ENCODE results near the gene WAPL. TPM values are rescaled to one million over a fixed set of nuclear protein-coding genes. Genes with fewer than 3 reads are reported as not detected.

WAPL gene
- total and polyA plus RNA-seq, 10 of the 15 experiments (the other 5 are each of a cell fraction or from before 2014, with no cell fraction given) = 15.7 to 45.8 (median 29.0) TPM

DNA sequence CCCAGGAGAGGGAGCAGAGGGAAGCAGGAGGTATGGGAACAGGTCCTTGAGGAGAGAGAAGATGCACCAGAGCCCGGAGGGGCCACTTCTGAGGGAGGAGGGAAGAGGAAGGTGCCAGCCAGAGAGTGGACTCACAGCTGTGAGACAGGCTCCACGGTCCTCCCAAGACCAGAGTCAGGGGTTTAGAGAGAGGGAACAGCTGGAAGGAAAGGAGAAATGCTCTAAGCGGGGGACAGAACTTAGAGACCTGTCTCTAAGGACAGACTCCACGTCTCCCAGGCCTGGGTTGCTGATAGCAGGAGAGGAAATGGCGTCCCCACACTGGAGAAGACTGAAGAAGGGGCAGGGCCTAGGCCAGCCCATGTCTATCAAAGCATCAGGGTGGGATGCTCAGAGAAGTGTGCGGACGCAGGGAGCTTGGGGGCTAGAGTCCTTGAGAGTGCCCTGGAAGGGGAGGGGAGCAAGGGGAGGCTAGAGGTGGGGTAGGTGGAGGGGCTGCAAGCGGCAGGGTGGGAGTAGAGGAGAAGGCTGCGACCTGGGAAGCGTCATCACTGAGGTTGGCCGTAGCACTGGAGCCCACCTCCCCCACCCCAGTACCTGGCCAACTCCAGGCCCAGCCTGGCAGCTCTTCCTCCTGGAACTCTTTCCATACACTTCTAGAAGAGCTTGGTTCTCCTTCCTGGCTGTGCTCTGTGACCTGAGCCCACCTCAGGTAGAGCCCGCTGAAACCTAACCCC is 129.4 kb downstream of the WAPL start (continued):
- TF ChIP-seq, protein P1, sequence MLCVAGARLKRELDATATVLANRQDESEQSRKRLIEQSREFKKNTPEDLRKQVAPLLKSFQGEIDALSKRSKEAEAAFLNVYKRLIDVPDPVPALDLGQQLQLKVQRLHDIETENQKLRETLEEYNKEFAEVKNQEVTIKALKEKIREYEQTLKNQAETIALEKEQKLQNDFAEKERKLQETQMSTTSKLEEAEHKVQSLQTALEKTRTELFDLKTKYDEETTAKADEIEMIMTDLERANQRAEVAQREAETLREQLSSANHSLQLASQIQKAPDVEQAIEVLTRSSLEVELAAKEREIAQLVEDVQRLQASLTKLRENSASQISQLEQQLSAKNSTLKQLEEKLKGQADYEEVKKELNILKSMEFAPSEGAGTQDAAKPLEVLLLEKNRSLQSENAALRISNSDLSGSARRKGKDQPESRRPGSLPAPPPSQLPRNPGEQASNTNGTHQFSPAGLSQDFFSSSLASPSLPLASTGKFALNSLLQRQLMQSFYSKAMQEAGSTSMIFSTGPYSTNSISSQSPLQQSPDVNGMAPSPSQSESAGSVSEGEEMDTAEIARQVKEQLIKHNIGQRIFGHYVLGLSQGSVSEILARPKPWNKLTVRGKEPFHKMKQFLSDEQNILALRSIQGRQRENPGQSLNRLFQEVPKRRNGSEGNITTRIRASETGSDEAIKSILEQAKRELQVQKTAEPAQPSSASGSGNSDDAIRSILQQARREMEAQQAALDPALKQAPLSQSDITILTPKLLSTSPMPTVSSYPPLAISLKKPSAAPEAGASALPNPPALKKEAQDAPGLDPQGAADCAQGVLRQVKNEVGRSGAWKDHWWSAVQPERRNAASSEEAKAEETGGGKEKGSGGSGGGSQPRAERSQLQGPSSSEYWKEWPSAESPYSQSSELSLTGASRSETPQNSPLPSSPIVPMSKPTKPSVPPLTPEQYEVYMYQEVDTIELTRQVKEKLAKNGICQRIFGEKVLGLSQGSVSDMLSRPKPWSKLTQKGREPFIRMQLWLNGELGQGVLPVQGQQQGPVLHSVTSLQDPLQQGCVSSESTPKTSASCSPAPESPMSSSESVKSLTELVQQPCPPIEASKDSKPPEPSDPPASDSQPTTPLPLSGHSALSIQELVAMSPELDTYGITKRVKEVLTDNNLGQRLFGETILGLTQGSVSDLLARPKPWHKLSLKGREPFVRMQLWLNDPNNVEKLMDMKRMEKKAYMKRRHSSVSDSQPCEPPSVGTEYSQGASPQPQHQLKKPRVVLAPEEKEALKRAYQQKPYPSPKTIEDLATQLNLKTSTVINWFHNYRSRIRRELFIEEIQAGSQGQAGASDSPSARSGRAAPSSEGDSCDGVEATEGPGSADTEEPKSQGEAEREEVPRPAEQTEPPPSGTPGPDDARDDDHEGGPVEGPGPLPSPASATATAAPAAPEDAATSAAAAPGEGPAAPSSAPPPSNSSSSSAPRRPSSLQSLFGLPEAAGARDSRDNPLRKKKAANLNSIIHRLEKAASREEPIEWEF (IDR thresholded peaks at IDR 0.05; ENCODE audit: insufficient replicate concordance, low read depth, low read length) = no peak
- TF ChIP-seq HDAC6 (IDR thresholded peaks at IDR 0.05; ENCODE audit: unreplicated experiment) (no peak), PAX8 (IDR thresholded peaks at IDR 0.05) (no peak)

DNA sequence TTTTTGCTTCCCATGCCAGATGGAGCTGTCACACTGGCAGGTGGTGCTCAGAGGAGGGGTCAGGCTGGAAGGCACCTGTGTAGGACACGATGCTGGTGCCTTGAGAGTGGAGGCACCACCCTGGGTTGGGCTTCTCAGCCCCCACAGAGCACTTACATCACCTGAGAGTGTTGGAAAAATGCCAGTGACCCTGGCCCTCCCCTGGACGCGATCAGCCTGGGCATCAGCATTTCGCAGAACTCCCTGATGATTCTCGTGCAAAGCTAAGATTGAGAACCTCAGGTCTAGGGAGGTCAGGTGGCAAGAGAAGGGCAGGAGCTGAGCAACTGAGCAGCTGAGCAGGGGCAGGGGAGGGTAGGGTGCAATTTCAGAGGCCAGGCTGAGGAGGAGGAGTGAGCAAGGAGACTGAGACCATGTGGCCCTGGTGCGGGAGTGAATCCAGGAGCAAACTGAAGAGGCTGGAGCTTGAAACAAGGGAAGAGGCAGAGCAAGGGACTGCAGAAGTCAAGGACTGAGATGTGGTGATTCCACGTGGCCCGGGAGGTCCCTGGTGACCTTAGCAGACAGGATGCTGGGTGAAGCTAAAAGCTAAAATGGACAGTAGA is 130.3 kb downstream of the WAPL start:
- Histone ChIP-seq H3K4me2 (ENCODE audit: control insufficient read depth, insufficient read depth) (peak overlapping the region; percentile 96), H4K20me1 (ENCODE audit: control insufficient read depth, insufficient read depth) (no peaks in the 10 kb centered on the region), H3K9ac (ENCODE audit: control insufficient read depth, insufficient read depth, low read length) (peak overlapping the region; percentile 87), H3K9me3 (replicated peaks; ENCODE audit: control insufficient read depth, insufficient read depth, low read length) (no peaks in the 10 kb centered on the region), H3K27me3 (replicated peaks in 1 of 2; ENCODE audit: control insufficient read depth in 2 of 2, insufficient read depth in 2 of 2, low read length in 1 of 2) (no peaks in the 10 kb centered on the region), H3K4me1 (ENCODE audit: control insufficient read depth, insufficient read depth, low read length) (peaks cover 36% of the 10 kb centered on the region), H3K79me2 (ENCODE audit: control insufficient read depth, insufficient read depth, low read length) (peaks cover 40% of the 10 kb centered on the region), H2AFZ (ENCODE audit: control insufficient read depth, low read depth, low read length) (peak overlapping the region; percentile 65), H3K4me3 (peak overlapping the region; percentile 87), H3K36me3 (ENCODE audit: control insufficient read depth in 2 of 2, insufficient read depth in 2 of 2, low read length in 1 of 2) (no peaks in the 10 kb centered on the region), H3K27ac (ENCODE audit: control insufficient read depth, insufficient read depth) (peak overlapping the region; percentile 91)
- no peak for DNase-seq (ENCODE audit: low read depth, low spot score)
- FAIRE-seq = no peak
- ChIA-PET RAD21 (ENCODE audit: unreplicated experiment) (interaction anchor here (0.5 to 5.4 kb wide), 7 partner anchors 10 to 497 kb away, joined by 3 to 56 read pairs (median 4); partner anchors contain the start of gene WAPL), CTCF (interaction anchor here (0.6 to 7.5 kb wide), 12 partner anchors 9 to 252 kb away, joined by 3 to 74 read pairs (median 4); partner anchors contain the start of gene WAPL), POLR2A (interaction anchor here (1.1 to 5.8 kb wide), 3 partner anchors 10 to 194 kb away, joined by 4 to 58 read pairs (median 24); no protein-coding TSS in a partner anchor), SMC1A (ENCODE audit: uncharacterized antibody, unreplicated experiment) (interaction anchor here (0.7 to 7.6 kb wide), 9 partner anchors 9 to 389 kb away, joined by 3 to 42 read pairs (median 4); no protein-coding TSS in a partner anchor)
- intact Hi-C loops (cut with micrococcal nuclease; ENCODE audit: unreplicated experiment) (loop anchor here (5.0 to 10.0 kb wide), 2 partner anchors 131 to 273 kb away; partner anchors contain the start of genes LDB3 and WAPL), in situ Hi-C loops (cut with MboI) (no loop called here)
- BruUV-seq (replicated peaks) = no TSS peak
- ATAC-seq = 0 out of 3 replicates have a peak, but pooled peaks have one; percentile 4
- WGBS (ENCODE audit: insufficient coverage, insufficient replicate concordance, low lambda C conversion rate, missing lambda C conversion rate) = 50% methylated on average over 8 of the region's 8 CpGs
- TF ChIP-seq NR2C1 (IDR thresholded peaks at IDR 0.05) (no peak), POLR2A (IDR thresholded peaks at IDR 0.05; ENCODE audit: low read depth, low read length) (peak; percentile 22; the same call in 1 of the 2 replicates), HDGF (IDR thresholded peaks at IDR 0.05) (peak; percentile 88; the same call in 1 of the 2 replicates), NR2F1 (conservative IDR thresholded peaks at IDR 0.05) (0 out of 2 replicates have a peak, but pooled peaks have one; percentile 22), EED (IDR thresholded peaks at IDR 0.05; ENCODE audit: low read depth) (peak; percentile 29; the same call in 1 of the 2 replicates)
- TF ChIP-seq, protein P2, sequence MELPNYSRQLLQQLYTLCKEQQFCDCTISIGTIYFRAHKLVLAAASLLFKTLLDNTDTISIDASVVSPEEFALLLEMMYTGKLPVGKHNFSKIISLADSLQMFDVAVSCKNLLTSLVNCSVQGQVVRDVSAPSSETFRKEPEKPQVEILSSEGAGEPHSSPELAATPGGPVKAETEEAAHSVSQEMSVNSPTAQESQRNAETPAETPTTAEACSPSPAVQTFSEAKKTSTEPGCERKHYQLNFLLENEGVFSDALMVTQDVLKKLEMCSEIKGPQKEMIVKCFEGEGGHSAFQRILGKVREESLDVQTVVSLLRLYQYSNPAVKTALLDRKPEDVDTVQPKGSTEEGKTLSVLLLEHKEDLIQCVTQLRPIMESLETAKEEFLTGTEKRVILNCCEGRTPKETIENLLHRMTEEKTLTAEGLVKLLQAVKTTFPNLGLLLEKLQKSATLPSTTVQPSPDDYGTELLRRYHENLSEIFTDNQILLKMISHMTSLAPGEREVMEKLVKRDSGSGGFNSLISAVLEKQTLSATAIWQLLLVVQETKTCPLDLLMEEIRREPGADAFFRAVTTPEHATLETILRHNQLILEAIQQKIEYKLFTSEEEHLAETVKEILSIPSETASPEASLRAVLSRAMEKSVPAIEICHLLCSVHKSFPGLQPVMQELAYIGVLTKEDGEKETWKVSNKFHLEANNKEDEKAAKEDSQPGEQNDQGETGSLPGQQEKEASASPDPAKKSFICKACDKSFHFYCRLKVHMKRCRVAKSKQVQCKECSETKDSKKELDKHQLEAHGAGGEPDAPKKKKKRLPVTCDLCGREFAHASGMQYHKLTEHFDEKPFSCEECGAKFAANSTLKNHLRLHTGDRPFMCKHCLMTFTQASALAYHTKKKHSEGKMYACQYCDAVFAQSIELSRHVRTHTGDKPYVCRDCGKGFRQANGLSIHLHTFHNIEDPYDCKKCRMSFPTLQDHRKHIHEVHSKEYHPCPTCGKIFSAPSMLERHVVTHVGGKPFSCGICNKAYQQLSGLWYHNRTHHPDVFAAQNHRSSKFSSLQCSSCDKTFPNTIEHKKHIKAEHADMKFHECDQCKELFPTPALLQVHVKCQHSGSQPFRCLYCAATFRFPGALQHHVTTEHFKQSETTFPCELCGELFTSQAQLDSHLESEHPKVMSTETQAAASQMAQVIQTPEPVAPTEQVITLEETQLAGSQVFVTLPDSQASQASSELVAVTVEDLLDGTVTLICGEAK (IDR thresholded peaks at IDR 0.05; ENCODE audit: borderline replicate concordance) = no peak
- TF ChIP-seq, protein P3, sequence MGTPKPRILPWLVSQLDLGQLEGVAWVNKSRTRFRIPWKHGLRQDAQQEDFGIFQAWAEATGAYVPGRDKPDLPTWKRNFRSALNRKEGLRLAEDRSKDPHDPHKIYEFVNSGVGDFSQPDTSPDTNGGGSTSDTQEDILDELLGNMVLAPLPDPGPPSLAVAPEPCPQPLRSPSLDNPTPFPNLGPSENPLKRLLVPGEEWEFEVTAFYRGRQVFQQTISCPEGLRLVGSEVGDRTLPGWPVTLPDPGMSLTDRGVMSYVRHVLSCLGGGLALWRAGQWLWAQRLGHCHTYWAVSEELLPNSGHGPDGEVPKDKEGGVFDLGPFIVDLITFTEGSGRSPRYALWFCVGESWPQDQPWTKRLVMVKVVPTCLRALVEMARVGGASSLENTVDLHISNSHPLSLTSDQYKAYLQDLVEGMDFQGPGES (IDR thresholded peaks at IDR 0.05) = no peak
